ENCODE data around the gene MRTFA. TPM values are rescaled to one million over a fixed set of nuclear protein-coding genes. Genes with fewer than 3 reads are reported as not detected.

The MRTFA gene
- total and polyA plus RNA-seq, 2 of the 13 experiments (the other 11 are each of a cell fraction or from before 2014, with no cell fraction given): 2.4 to 8.2 TPM

- TF ChIP-seq ZNF674 (CRISPR knock-in tag; IDR thresholded peaks at IDR 0.05; ENCODE audit: low read depth) (no peak), ZNF484 (CRISPR knock-in tag; IDR thresholded peaks at IDR 0.05; ENCODE audit: borderline replicate concordance, low read depth) (no peak), ZNF205 (CRISPR knock-in tag; IDR thresholded peaks at IDR 0.05) (peak; percentile 81; the same call in 1 of the 2 replicates), ZFP36L2 (CRISPR knock-in tag; IDR thresholded peaks at IDR 0.05) (no peak), ZNF3 (CRISPR knock-in tag; IDR thresholded peaks at IDR 0.05) (peak; percentile 77; the same call in 1 of the 2 replicates), GPBP1L1 (CRISPR knock-in tag; IDR thresholded peaks at IDR 0.05) (no peak), GATA4 (IDR thresholded peaks at IDR 0.05; ENCODE audit: borderline replicate concordance, low read depth) (no peak), ZNF639 (CRISPR knock-in tag; conservative IDR thresholded peaks at IDR 0.05) (no peak), SATB2 (CRISPR knock-in tag; IDR thresholded peaks at IDR 0.05) (no peak), RFX3 (CRISPR knock-in tag; IDR thresholded peaks at IDR 0.05) (no peak), NFYC (CRISPR knock-in tag; IDR thresholded peaks at IDR 0.05) (no peak), AKAP8 (CRISPR knock-in tag; IDR thresholded peaks at IDR 0.05) (no peak), ZNF564 (CRISPR knock-in tag; IDR thresholded peaks at IDR 0.05) (no peak), ARHGAP35 (CRISPR knock-in tag; IDR thresholded peaks at IDR 0.05; ENCODE audit: borderline replicate concordance) (no peak), HMGXB3 (CRISPR knock-in tag; IDR thresholded peaks at IDR 0.05; ENCODE audit: borderline replicate concordance) (no peak), KLF15 (CRISPR knock-in tag; IDR thresholded peaks at IDR 0.05; ENCODE audit: borderline replicate concordance) (no peak)
- TF ChIP-seq, protein P1, sequence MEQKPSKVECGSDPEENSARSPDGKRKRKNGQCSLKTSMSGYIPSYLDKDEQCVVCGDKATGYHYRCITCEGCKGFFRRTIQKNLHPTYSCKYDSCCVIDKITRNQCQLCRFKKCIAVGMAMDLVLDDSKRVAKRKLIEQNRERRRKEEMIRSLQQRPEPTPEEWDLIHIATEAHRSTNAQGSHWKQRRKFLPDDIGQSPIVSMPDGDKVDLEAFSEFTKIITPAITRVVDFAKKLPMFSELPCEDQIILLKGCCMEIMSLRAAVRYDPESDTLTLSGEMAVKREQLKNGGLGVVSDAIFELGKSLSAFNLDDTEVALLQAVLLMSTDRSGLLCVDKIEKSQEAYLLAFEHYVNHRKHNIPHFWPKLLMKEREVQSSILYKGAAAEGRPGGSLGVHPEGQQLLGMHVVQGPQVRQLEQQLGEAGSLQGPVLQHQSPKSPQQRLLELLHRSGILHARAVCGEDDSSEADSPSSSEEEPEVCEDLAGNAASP (CRISPR knock-in tag; IDR thresholded peaks at IDR 0.05; ENCODE audit: borderline replicate concordance): peak; percentile 66; the same call in 1 of the 2 replicates
- TF ChIP-seq, protein P2, sequence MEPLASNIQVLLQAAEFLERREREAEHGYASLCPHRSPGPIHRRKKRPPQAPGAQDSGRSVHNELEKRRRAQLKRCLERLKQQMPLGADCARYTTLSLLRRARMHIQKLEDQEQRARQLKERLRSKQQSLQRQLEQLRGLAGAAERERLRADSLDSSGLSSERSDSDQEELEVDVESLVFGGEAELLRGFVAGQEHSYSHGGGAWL (CRISPR knock-in tag; IDR thresholded peaks at IDR 0.05): no peak
Observed at GRCh38 chr22:40588726-40589125, 47.8 kb downstream of the MRTFA start (continued).

Data from HepG2 (cell line).